Heart left ventricle (tissue), 16 donors: ENCODE results near the gene MLXIP. TPM values are rescaled to one million over a fixed set of nuclear protein-coding genes. Genes with fewer than 3 reads are reported as not detected.

Source experiments
- ATAC-seq, 4 donors: fragments of 200-7000 bp; cut with Tn5 transposase; one replicate each; pipeline ENCODE4 v1.9.1; 2020 to 2022; ENCODE audit warnings: moderate library complexity in 4 of 4, mild to moderate bottlenecking in 3 of 4, moderate number of reproducible peaks in 1 of 4
- DNase-seq, 5 donors: peaks; one replicate each; pipeline ENCODE4 v3.0.0-alpha.2; 2020
- H3K27ac ChIP-seq, 12 donors: fragments of 200-600 bp; sonication (generic) in 4 of 12; one replicate each; pipeline versions ENCODE4 v1.5.0 to v1.8.0; 2016 to 2022; ENCODE audit warnings: mild to moderate bottlenecking in 2 of 12
- H3K27me3 ChIP-seq, 9 donors: fragments of 200-600 bp; sonication (generic) in 2 of 9; one replicate each; pipeline versions ENCODE4 v1.5.1 to v1.8.0; 2016 to 2022; ENCODE audit warnings: mild to moderate bottlenecking in 3 of 9
- H3K36me3 ChIP-seq, 9 donors: fragments of 200-600 bp; sonication (generic) in 2 of 9; one replicate each; pipeline versions ENCODE4 v1.5.0 to v1.8.0; 2018 to 2022; ENCODE audit warnings: mild to moderate bottlenecking in 2 of 9
- H3K4me1 ChIP-seq, 12 donors: fragments of 200-600 bp; sonication (generic) in 4 of 12; one replicate each; pipeline versions ENCODE4 v1.5.0 to v1.8.0; 2016 to 2022; ENCODE audit warnings: mild to moderate bottlenecking in 3 of 12
- H3K4me3 ChIP-seq, 12 donors: fragments of 200-600 bp; sonication (generic) in 4 of 12; one replicate each; pipeline versions ENCODE4 v1.5.0 to v1.8.0; 2017 to 2022; ENCODE audit warnings: mild to moderate bottlenecking in 9 of 12, moderate library complexity in 4 of 12
- H3K9me3 ChIP-seq, 12 donors: fragments of 200-600 bp; sonication (generic) in 4 of 12; one replicate each; pipeline versions ENCODE4 v1.5.0 to v1.8.0; 2016 to 2022; ENCODE audit warnings: mild to moderate bottlenecking in 1 of 12
- POLR2A ChIP-seq, 2 donors: fragments of 450-650 bp; IDR thresholded peaks; one replicate each; pipeline ENCODE4 v1.6.1; 2017; ENCODE audit warnings: antibody characterized with exemption in 2 of 2, mild to moderate bottlenecking in 2 of 2, moderate library complexity in 2 of 2
- WGBS, 4 donors: extraction: QIAGEN DNeasy Blood & Tissue Kit in 2 of 4; methylation state at CpG; one replicate each; pipeline versions ENCODE4 v1.1.5 to v1.1.7; 2013 to 2018; 5-methylcytosine and 5-hydroxymethylcytosine counted together
- intact Hi-C, 10 donors: fragments of 100-400 bp; cut with DNase I; formaldehyde crosslinking; loops; one replicate each; pipeline versions ENCODE4 v1.11.1 to v1.14.2; 2022
- polyA plus RNA-seq, 2 donors: library from polyadenylated mRNA; stranded (reverse); fragments of 200-250 nt; gene quantifications; one replicate each; pipeline ENCODE4 v1.2.3, GENCODE V29; 2013
- total RNA-seq, 9 donors: library from RNA; depleted of rRNA in 2 of 9; stranded (reverse); fragments of >200 nt in 2 of 9; fragmentation: NEBNext Ultra II Directional in 3 of 9; extraction: Animal tissue kit (Norgen Biotek cat#: 25700) in 3 of 9; gene quantifications; one replicate each; pipeline versions ENCODE4 v1.1.0 to v1.2.4, GENCODE V29; 2016 to 2023
- TF ChIP-seq, protein P1 (sequence below), 12 donors: fragments of 200-600 bp; sonication (generic) in 4 of 12; IDR thresholded peaks; one replicate each; pipeline versions ENCODE4 v1.5.0 to v1.8.0; 2018 to 2022; ENCODE audit warnings: antibody characterized with exemption in 12 of 12, mild to moderate bottlenecking in 5 of 12
- donor health status: ischemic (EF 13 %, LVEDD 7.1; RV severe dilation, severe dysfunction).
- donor health status: healthy with polysubstance abuse.
- donor health status: DM: no; HTN: yes; CAD: no.
- donor health status: DM: no; HTN: no; CAD: no.
- donor health status: ischemic (EF 25% LVEDD 6.9; RV normal size, moderate dysfunction).
- donor health status: ischemic (EF 25% LVEDD 5.7; RV mildly dilated, moderate dysfunction).
- donor health status: healthy.
- donor health status: DM: yes; HTN: yes; CAD: no.
- donor health status: ischemic (EF 35%, LVEDD 5.7; RV mildly dilated, moderate dysfunction).
- donor health status: nonischemic (EF 11% LVEDD 7.7; RV severe dilation, severe dysfunction).
- donor health status: DM: yes; HTN: yes; CAD: no.
- donor health status: PGD.
- donor health status: ischemic (EF 29% LVEDD 5.4; RV normal size, mild dysfunction).
- donor health status: nonischemic (EF 23%, LVEDD 6.1; RV moderate dilation, normal function).

Gene MLXIP
- total and polyA plus RNA-seq, 11 donors = 14.3 to 39.6 (median 22.7) TPM

DNA sequence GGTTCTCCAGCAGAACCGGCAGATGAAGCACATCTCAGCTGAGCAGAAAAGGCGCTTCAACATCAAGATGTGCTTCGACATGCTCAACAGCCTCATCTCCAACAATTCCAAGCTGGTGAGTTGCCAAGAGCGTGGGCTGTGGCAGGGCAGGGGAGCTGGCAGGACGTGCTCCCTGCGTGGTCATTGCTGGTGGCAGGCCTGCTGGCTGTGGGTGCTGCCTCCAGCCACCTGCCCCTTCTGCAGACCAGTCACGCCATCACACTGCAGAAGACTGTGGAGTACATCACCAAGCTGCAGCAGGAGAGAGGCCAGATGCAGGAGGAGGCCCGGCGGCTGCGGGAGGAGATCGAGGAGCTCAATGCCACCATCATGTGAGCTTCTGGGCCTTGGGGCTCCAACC, 59.6 kb downstream of the MLXIP start:
- no peak overlapping the region for H3K27ac ChIP-seq
- no peaks in the 10 kb centered on the region for H3K27me3 ChIP-seq
- 86 to 100% (median 90%) methylated on average over 7 to 11 of the region's 11 CpGs for WGBS, 4 donors
- no peaks in the 10 kb centered on the region for H3K4me1 ChIP-seq
- no peak for ATAC-seq
- no peaks in the 10 kb centered on the region for H3K9me3 ChIP-seq
- no peak for DNase-seq
- intact Hi-C loops = loop anchor here in 1 of 10 donors (10.0 kb wide), 1 partner anchor 57 kb away; no protein-coding TSS in a partner anchor
- H3K4me3 ChIP-seq = no peak overlapping the region
- no peak for TF ChIP-seq POLR2A (IDR thresholded peaks at IDR 0.05)
- TF ChIP-seq, protein P1, sequence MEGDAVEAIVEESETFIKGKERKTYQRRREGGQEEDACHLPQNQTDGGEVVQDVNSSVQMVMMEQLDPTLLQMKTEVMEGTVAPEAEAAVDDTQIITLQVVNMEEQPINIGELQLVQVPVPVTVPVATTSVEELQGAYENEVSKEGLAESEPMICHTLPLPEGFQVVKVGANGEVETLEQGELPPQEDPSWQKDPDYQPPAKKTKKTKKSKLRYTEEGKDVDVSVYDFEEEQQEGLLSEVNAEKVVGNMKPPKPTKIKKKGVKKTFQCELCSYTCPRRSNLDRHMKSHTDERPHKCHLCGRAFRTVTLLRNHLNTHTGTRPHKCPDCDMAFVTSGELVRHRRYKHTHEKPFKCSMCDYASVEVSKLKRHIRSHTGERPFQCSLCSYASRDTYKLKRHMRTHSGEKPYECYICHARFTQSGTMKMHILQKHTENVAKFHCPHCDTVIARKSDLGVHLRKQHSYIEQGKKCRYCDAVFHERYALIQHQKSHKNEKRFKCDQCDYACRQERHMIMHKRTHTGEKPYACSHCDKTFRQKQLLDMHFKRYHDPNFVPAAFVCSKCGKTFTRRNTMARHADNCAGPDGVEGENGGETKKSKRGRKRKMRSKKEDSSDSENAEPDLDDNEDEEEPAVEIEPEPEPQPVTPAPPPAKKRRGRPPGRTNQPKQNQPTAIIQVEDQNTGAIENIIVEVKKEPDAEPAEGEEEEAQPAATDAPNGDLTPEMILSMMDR (IDR thresholded peaks at IDR 0.05) = no peak
- peaks cover 0 to 99% (median 77%) of the 10 kb centered on the region in 9 donors for H3K36me3 ChIP-seq

DNA sequence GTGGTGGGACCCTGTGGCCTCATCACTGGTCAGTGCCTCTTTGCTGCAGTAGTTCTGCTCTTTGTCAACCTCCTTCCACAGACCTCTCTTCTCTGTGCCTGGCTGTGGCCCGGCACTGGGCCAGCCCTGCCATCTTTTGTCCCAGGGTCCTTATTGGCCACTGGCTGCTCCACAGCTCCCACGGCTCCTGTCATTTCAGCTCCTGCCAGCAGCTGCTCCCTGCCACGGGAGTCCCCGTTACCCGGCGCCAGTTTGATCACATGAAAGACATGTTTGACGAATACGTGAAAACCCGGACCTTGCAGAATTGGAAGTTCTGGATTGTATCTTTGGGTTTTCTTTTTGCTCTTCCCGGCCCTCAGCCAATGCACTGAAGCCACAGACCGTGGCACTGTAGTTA, 60.1 kb downstream of the MLXIP start:
- intact Hi-C loops = loop anchor here in 1 of 10 donors (10.0 kb wide), 1 partner anchor 56 kb away; no protein-coding TSS in a partner anchor
- WGBS, 4 donors = 87 to 92% (median 90%) methylated on average over 11 of the region's 11 CpGs
- Histone ChIP-seq H3K27ac (no peak overlapping the region), H3K9me3 (no peaks in the 10 kb centered on the region), H3K4me1 (no peaks in the 10 kb centered on the region), H3K4me3 (no peak overlapping the region), H3K27me3 (no peaks in the 10 kb centered on the region), H3K36me3 (peaks cover 0 to 99% (median 78%) of the 10 kb centered on the region in 9 donors)
- no peak for ATAC-seq
- no peak for DNase-seq
- TF ChIP-seq POLR2A (IDR thresholded peaks at IDR 0.05) = no peak
- TF ChIP-seq, protein P1 (IDR thresholded peaks at IDR 0.05) = no peak

DNA sequence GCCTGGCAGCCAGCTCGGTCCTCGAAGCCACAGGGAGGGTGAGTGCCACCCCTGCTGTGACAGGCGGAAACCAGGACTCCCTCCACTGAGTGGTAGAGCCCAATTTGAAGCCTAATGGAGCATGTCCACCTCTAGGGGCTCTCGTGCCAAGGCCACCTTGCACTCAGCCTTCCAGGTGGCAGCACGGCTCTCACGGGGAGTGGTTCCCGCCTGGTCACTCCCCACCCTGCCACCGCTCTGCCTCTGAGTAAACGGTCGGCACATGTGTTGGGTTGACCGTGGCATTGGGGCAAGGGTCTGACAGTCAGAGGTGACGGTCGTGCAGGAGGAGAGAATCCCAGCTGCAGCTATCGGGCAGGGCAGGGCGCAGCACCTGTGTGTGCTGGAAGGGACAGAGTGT, 60.7 kb downstream of the MLXIP start:
- H3K27ac ChIP-seq = no peak overlapping the region
- no peaks in the 10 kb centered on the region for H3K9me3 ChIP-seq
- no peaks in the 10 kb centered on the region for H3K4me1 ChIP-seq
- H3K27me3 ChIP-seq = no peaks in the 10 kb centered on the region
- H3K4me3 ChIP-seq = no peak overlapping the region
- H3K36me3 ChIP-seq = peaks cover 0 to 99% (median 78%) of the 10 kb centered on the region in 9 donors
- DNase-seq (no peak), ATAC-seq (no peak)
- TF ChIP-seq, protein P1 (IDR thresholded peaks at IDR 0.05) = no peak
- no peak for TF ChIP-seq POLR2A (IDR thresholded peaks at IDR 0.05)
- 92 to 97% (median 96%) methylated on average over 12 to 15 of the region's 15 CpGs for WGBS, 4 donors
- intact Hi-C loops = loop anchor here in 1 of 10 donors (10.0 kb wide), 1 partner anchor 56 kb away; no protein-coding TSS in a partner anchor

DNA sequence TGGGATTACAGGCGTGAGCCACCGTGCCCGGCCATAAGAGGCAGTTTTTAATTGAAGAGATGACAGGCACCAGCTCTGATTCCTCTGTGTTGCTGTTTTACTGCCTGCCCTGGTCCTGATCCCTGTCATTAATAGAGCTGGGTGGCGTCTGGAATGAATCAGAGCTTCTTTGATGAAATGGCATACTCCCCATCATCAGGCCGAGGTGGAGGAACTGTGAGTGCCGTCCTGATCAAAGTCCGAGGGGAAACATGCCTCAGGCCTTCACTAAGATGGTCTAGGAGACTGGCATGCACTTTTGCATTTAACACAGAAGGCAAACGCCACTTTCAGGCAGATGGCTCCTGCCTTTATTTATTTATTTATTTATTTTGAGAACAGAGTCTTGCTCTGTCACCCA, 61.4 kb downstream of the MLXIP start:
- ATAC-seq = no peak
- intact Hi-C loops = loop anchor here in 1 of 10 donors (10.0 kb wide), 1 partner anchor 55 kb away; no protein-coding TSS in a partner anchor

More for the DNA sequence above, 61.4 kb downstream of the MLXIP start:
- no peak for DNase-seq
- WGBS, 4 donors = 84 to 89% (median 88%) methylated on average over 8 of the region's 8 CpGs
- Histone ChIP-seq H3K27me3 (no peaks in the 10 kb centered on the region), H3K4me1 (no peaks in the 10 kb centered on the region), H3K27ac (no peak overlapping the region), H3K4me3 (no peak overlapping the region), H3K36me3 (peaks cover 0 to 97% (median 76%) of the 10 kb centered on the region in 9 donors), H3K9me3 (no peaks in the 10 kb centered on the region)
- TF ChIP-seq, protein P1 (IDR thresholded peaks at IDR 0.05) = no peak
- TF ChIP-seq POLR2A (IDR thresholded peaks at IDR 0.05) = no peak
